Measurements from ENCODE around the gene IGFBP5.

GRCh38 chr2:216717491-216717901 lies 22.1 kb upstream of the IGFBP5 start:
- no peak for TF ChIP-seq TEAD4 (IDR thresholded peaks at IDR 0.05; ENCODE audit: low read length)
- TF ChIP-seq TEAD4 (CRISPR knock-in tag; IDR thresholded peaks at IDR 0.05; ENCODE audit: borderline replicate concordance) = no peak
- TF ChIP-seq SREBF1 (IDR thresholded peaks at IDR 0.05; ENCODE audit: borderline replicate concordance, low read depth, low read length) = no peak
- TF ChIP-seq, protein P1, sequence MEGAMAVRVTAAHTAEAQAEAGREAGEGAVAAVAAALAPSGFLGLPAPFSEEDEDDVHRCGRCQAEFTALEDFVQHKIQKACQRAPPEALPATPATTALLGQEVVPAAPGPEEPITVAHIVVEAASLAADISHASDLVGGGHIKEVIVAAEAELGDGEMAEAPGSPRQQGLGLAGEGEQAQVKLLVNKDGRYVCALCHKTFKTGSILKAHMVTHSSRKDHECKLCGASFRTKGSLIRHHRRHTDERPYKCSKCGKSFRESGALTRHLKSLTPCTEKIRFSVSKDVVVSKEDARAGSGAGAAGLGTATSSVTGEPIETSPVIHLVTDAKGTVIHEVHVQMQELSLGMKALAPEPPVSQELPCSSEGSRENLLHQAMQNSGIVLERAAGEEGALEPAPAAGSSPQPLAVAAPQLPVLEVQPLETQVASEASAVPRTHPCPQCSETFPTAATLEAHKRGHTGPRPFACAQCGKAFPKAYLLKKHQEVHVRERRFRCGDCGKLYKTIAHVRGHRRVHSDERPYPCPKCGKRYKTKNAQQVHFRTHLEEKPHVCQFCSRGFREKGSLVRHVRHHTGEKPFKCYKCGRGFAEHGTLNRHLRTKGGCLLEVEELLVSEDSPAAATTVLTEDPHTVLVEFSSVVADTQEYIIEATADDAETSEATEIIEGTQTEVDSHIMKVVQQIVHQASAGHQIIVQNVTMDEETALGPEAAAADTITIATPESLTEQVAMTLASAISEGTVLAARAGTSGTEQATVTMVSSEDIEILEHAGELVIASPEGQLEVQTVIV (CRISPR knock-in tag; IDR thresholded peaks at IDR 0.05; ENCODE audit: borderline replicate concordance) = no peak
- no peak for TF ChIP-seq CBFB (CRISPR knock-in tag; IDR thresholded peaks at IDR 0.05)
- no peak for TF ChIP-seq YY1 (IDR thresholded peaks at IDR 0.05; ENCODE audit: borderline replicate concordance in 1 of 3, control insufficient read depth in 1 of 3, extremely low read depth in 1 of 3, insufficient read depth in 3 of 3, insufficient read length in 1 of 3, insufficient replicate concordance in 2 of 3, low read depth in 1 of 3, low read length in 2 of 3)
- no peak for TF ChIP-seq GTF2F1 (IDR thresholded peaks at IDR 0.05; ENCODE audit: low read depth, low read length)
- TF ChIP-seq ADNP (tag; IDR thresholded peaks at IDR 0.05) = no peak
- TF ChIP-seq EZH2 (IDR thresholded peaks at IDR 0.05; ENCODE audit: borderline replicate concordance, low read depth, low read length) = no peak
- TF ChIP-seq MEF2A (IDR thresholded peaks at IDR 0.05; ENCODE audit: control insufficient read depth, low read depth, low read length) = no peak
- TF ChIP-seq TAF1 (IDR thresholded peaks at IDR 0.05; ENCODE audit: control insufficient read depth, extremely low read depth, insufficient read depth, low read length, severe bottlenecking) = no peak

Data from K562 (cell line).